GM12864 (cell line): ENCODE measurements around the gene SPDYE6.
A peak's percentile ranks its signal among the peaks of the same experiment; 100 is the strongest.
"Not testable (repeated sequence)": the region's sequence is repeated elsewhere in the genome, so short reads cannot be mapped to it uniquely, and the experiment has no call there.

ENCODE experiments used
- DNase-seq: peaks from one replicate; pipeline ENCODE4 v3.0.0-alpha.2; 2011; ENCODE audit warnings: low read depth
- H3K4me3 ChIP-seq: 2 replicates; pipeline ENCODE4 v1.5.1; 2011; ENCODE audit warnings: mild to moderate bottlenecking, low read depth, low read length, control low read depth
- CTCF ChIP-seq: IDR thresholded peaks from 2 replicates; pipeline ENCODE4 v1.5.1; 2011; ENCODE audit warnings: low read depth, mild to moderate bottlenecking, moderate library complexity, low read length, control low read depth, inconsistent platforms; ENCODE audit errors: missing control alignments

SPDYE6 gene, protein sequence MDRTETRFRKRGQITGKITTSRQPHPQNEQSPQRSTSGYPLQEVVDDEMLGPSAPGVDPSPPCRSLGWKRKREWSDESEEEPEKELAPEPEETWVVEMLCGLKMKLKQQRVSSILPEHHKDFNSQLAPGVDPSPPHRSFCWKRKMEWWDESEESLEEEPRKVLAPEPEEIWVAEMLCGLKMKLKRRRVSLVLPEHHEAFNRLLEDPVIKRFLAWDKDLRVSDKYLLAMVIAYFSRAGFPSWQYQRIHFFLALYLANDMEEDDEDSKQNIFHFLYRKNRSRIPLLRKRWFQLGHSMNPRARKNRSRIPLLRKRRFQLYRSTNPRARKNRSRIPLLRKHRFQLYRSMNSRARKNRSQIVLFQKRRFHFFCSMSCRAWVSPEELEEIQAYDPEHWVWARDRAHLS

DNA sequence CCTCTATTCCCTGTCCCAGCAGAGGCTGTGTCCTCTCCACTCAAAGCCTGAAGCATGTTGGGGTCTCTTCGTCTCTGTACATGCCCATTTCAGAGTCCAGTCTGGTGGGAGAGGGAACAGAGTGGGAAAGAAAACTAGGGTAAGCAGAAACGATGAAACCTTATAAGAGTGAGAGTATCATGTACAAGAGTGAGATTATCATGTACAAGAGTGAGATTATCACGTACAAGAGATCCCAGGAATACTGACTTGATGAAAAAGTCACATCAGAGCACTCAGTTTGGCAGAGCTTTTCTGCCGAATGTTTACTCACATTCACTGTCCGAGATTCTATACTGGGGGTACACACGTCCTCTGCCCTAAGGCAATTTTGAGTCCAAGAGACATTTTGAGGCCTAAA is at the start of gene SPDYE6:
Gene SPDYE6 (minus strand): TSS at position 101 of the 400 bp plus-strand sequence. CDS start 421 bp downstream, outside the sequence.
- H3K4me3 ChIP-seq, DNase-seq: not testable (repeated sequence)

DNA sequence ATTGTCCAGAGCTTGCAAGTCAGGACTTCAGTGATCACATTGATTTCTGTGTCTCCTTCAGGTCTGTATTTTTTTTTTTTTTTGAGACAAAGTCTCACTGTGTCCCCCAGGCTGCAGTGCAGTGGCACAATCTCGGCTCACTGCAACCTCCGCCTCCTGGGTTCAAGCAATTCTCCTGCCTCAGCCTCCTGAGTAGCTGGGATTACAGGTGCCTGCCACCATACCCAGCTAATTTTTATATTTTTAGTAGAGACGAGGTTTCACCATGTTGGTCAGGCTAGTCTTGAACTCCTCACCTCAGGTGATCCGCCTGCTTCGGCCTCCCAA is 48.6 kb upstream of the SPDYE6 start:
- H3K4me3 ChIP-seq, DNase-seq: not testable (repeated sequence)

- peak; percentile 90 for TF ChIP-seq CTCF
- no peak overlapping the region for H3K4me3 ChIP-seq
- DNase-seq: no peak
Measured at GRCh38 chr7:102404005-102404861, 48.0 kb upstream of the SPDYE6 start.

GRCh38 chr7:102403563-102403962 is 47.3 kb upstream of the SPDYE6 start:
- DNase-seq: no peak
- no peak overlapping the region for H3K4me3 ChIP-seq
- no peak for TF ChIP-seq CTCF

DNA sequence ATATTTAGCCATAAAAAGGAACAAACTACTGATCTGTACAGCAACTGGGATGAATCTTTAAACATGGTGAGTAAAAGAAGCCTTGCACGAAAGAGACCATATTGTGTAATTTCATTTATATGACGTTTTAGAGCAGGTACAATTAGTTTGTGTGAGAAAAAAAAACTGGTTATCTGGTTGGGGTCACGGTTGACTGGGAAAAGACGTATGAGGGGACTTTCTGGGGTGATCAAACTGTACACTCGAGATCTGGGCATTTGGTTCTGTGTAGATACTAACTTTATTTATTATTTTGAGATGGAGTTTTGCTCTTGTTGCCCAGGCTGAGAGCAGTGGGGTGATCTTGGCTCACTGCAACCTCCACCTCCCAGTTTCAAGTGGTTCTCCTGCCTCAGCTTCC is 44.1 kb upstream of the SPDYE6 start:
- no peak overlapping the region for H3K4me3 ChIP-seq
- DNase-seq: no peak
- no peak for TF ChIP-seq CTCF

- TF ChIP-seq CTCF: no peak
- H3K4me3 ChIP-seq: no peak overlapping the region
- DNase-seq: no peak
Measured at GRCh38 chr7:102398543-102398942, 42.3 kb upstream of the SPDYE6 start.

DNA sequence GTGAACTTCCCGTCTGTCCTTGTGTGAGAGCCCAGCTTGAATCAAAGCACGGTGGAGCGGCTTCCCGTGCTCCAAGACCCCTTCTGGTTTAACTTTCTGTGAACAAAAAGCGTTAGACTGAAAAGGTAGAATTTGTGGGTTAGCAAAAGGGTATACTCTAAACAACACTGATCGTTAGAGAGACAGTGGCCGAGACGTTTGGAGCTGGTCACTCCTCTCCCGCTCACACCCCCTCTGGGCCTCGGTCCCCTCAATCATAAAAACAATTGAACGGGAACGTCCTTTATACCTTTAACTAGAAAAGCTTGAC is 40.4 kb upstream of the SPDYE6 start:
- no peak for TF ChIP-seq CTCF
- DNase-seq: no peak
- peak overlapping the region; percentile 78 for H3K4me3 ChIP-seq
